Cardiac fibroblast (primary cell): ENCODE data around the gene LY9.
A peak's percentile ranks its signal among the peaks of the same experiment; 100 is the strongest.

ENCODE experiments used
- DNase-seq, 2 donors: peaks; one replicate each; pipeline versions ENCODE4 v3.0.0 to v3.0.0-alpha.2; 2010; ENCODE audit warnings: low read depth in 2 of 2
- H3K4me3 ChIP-seq, 2 donors: replicated peaks in 1 of 2; 1 replicate in 1 of 2; 2 replicates in 1 of 2; pipeline ENCODE4 v1.5.1; 2011; ENCODE audit warnings: low read depth in 2 of 2, low read length in 2 of 2, mild to moderate bottlenecking in 2 of 2, moderate library complexity in 1 of 2
- CTCF ChIP-seq: IDR thresholded peaks from one replicate; pipeline ENCODE4 v1.5.1; 2011; ENCODE audit warnings: low read depth, mild to moderate bottlenecking, low read length, inconsistent platforms

Gene LY9

GRCh38 chr1:160807247-160807646, 11.3 kb downstream of the LY9 start:
- TF ChIP-seq CTCF, result no peak
- H3K4me3 ChIP-seq, result no peak overlapping the region
- no peak for DNase-seq

- no peak for DNase-seq
- H3K4me3 ChIP-seq, result no peak overlapping the region
- TF ChIP-seq CTCF, result no peak
These were observed 11.8 kb downstream of the LY9 start for GRCh38 chr1:160807738-160808137.

GRCh38 chr1:160808289-160808688, 12.3 kb downstream of the LY9 start:
- H3K4me3 ChIP-seq, result no peak overlapping the region
- TF ChIP-seq CTCF, result no peak
- DNase-seq, result no peak

GRCh38 chr1:160810486-160810885, 14.5 kb downstream of the LY9 start:
- DNase-seq, result peak in 1 of 2 donors; percentile 5

DNA sequence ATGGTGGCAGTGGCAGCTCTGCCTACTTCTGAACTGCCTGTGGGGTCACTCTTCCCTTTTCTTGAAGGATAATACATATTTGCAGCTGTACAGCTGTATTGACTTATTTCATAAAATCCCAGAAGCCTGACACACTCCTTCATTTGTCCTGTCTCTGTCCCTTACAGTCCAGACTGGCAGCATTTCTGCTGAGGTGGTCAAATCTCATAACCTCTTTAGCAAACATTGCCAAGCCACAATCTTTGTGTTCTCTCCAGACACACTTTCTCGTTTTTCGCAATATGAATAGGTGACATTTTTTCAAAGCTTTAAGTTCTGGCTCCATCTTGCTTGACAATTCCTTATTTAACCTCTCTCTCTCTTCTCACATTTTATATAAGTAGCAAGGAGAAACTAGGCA, 15.2 kb downstream of the LY9 start:
- no peak for TF ChIP-seq CTCF
- no peak overlapping the region for H3K4me3 ChIP-seq
- DNase-seq, result no peak

More at GRCh38 chr1:160810486-160810885, 14.5 kb downstream of the LY9 start:
- H3K4me3 ChIP-seq, result no peak overlapping the region
- no peak for TF ChIP-seq CTCF

- H3K4me3 ChIP-seq, result no peak overlapping the region
- no peak for DNase-seq
- TF ChIP-seq CTCF, result no peak
These were observed 17.2 kb downstream of the LY9 start for GRCh38 chr1:160813215-160813614.

GRCh38 chr1:160814316-160814715, 18.3 kb downstream of the LY9 start:
- no peak for TF ChIP-seq CTCF

More at GRCh38 chr1:160814316-160814715, 18.3 kb downstream of the LY9 start:
- H3K4me3 ChIP-seq, result no peak overlapping the region
- no peak for DNase-seq
